Measurements from ENCODE around the gene C19orf25. TPM values are rescaled to one million over a fixed set of nuclear protein-coding genes. Genes with fewer than 3 reads are reported as not detected.
A peak's percentile ranks its signal among the peaks of the same experiment; 100 is the strongest.

Gene C19orf25
- polyA plus RNA-seq, 1 experiment = 14.5 TPM

DNA sequence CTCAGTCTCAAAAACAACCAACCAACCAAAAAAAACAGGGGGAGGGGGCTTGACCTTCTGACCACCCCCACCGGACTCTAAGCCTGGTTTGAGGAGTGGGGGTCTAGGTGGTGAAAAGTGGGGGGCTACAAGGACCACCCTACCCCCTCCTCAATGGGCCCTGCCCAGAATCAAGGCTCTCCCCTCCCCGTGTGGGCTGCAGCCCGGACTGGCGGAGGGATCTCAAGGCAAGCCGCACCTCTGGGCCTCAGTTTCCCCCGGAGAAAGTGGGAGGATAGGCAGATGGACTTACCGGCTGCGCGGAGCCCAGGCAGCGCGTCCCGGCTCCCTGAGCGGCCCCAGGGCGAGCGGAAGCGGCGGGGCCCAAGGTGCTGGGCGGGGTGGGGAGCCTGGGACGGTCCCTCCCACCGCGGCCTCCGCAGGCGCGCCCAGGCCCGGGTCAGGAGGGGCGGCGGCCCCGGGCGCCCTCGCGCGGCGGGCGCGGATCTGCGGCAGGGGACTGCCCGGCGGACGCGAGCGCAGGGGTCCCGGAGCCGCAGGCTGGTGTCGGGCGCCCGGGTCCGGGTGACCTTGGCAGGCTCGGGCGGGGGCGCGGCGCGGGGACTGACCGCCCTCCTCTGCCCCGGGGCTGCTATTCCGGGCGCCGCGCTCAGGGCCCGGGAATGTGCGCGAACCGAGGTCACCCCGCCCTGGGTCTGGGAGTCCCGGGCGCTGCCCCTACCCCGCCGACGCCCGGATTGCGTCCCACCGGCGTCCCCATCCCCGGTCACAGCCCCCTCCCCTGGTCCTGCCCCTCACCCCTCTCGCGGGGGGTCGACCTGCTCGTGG lies 33.9 kb upstream of the C19orf25 start, which contains the start of gene ADAMTSL5:
Gene ADAMTSL5, minus strand, starts transcription at position 349 of the 828 bp plus-strand sequence. CDS start 2,076 bp downstream, outside the sequence.
- H3K27ac ChIP-seq (ENCODE audit: low read depth, low read length) = no peak within 1 kb of the TSS
- TF ChIP-seq, protein P1, sequence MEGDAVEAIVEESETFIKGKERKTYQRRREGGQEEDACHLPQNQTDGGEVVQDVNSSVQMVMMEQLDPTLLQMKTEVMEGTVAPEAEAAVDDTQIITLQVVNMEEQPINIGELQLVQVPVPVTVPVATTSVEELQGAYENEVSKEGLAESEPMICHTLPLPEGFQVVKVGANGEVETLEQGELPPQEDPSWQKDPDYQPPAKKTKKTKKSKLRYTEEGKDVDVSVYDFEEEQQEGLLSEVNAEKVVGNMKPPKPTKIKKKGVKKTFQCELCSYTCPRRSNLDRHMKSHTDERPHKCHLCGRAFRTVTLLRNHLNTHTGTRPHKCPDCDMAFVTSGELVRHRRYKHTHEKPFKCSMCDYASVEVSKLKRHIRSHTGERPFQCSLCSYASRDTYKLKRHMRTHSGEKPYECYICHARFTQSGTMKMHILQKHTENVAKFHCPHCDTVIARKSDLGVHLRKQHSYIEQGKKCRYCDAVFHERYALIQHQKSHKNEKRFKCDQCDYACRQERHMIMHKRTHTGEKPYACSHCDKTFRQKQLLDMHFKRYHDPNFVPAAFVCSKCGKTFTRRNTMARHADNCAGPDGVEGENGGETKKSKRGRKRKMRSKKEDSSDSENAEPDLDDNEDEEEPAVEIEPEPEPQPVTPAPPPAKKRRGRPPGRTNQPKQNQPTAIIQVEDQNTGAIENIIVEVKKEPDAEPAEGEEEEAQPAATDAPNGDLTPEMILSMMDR (IDR thresholded peaks at IDR 0.05; ENCODE audit: low read depth, low read length) = no peak
- ChIA-PET POLR2A (no interaction called here), CTCF (no interaction called here)
- DNase-seq (ENCODE audit: low read depth, low spot score) = no peak
- peaks cover 14% of the 10 kb centered on the region for H3K9me3 ChIP-seq (ENCODE audit: control insufficient read depth, insufficient read depth, low read length)
- H3K4me3 ChIP-seq (ENCODE audit: low read depth, low read length) = peak within 1 kb of the TSS; percentile 66
- H3K27me3 ChIP-seq (ENCODE audit: control insufficient read depth, insufficient read depth, low read length) = peaks cover 5% of the 10 kb centered on the region

GRCh38 chr19:1511318-1512317 lies 32.6 kb upstream of the C19orf25 start:
- ChIA-PET POLR2A (no interaction called here), CTCF (no interaction called here)
- no peak overlapping the region for H3K27ac ChIP-seq (ENCODE audit: low read depth, low read length)
- H3K27me3 ChIP-seq (ENCODE audit: control insufficient read depth, insufficient read depth, low read length) = peaks cover 5% of the 10 kb centered on the region
- H3K9me3 ChIP-seq (ENCODE audit: control insufficient read depth, insufficient read depth, low read length) = peaks cover 18% of the 10 kb centered on the region
- H3K4me3 ChIP-seq (ENCODE audit: low read depth, low read length) = no peak overlapping the region; the same call in 1 of the 2 replicates
- TF ChIP-seq, protein P1 (IDR thresholded peaks at IDR 0.05; ENCODE audit: low read depth, low read length) = no peak
- DNase-seq (ENCODE audit: low read depth, low spot score) = no peak

DNA sequence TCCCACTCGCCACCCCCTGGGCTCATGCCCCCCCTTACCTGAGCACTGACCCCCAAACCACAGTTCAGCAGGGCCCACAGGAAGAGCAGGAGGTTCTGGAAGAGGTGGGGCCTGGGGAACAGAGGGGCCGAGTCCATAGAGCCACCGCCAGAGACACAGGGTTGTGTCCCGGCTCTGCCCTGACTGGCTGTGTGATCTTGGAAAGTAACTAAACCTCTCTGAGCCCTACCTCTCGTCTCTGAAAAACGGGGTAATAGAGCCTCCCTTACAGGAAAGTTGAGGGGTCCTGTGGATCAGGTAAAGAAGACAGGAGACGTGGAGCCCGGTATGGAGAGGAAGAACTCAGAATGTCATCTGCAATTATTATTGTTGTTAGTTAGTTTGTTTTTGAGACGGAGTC lies 31.8 kb upstream of the C19orf25 start:
- Histone ChIP-seq H3K27ac (ENCODE audit: low read depth, low read length) (no peak overlapping the region), H3K9me3 (ENCODE audit: control insufficient read depth, insufficient read depth, low read length) (peaks cover 14% of the 10 kb centered on the region; the same call in 1 of the 2 replicates), H3K4me3 (ENCODE audit: low read depth, low read length) (no peak overlapping the region), H3K27me3 (ENCODE audit: control insufficient read depth, insufficient read depth, low read length) (peaks cover 5% of the 10 kb centered on the region)
- ChIA-PET CTCF (no interaction called here), POLR2A (no interaction called here)
- DNase-seq (ENCODE audit: low read depth, low spot score) = no peak
- TF ChIP-seq, protein P1 (IDR thresholded peaks at IDR 0.05; ENCODE audit: low read depth, low read length) = no peak

GRCh38 chr19:1510442-1510806 lies 31.4 kb upstream of the C19orf25 start:
- ChIA-PET CTCF (no interaction called here), POLR2A (no interaction called here)
- TF ChIP-seq, protein P1 (IDR thresholded peaks at IDR 0.05; ENCODE audit: low read depth, low read length) = no peak
- no peak overlapping the region for H3K4me3 ChIP-seq (ENCODE audit: low read depth, low read length)
- H3K9me3 ChIP-seq (ENCODE audit: control insufficient read depth, insufficient read depth, low read length) = peaks cover 15% of the 10 kb centered on the region; the same call in 1 of the 2 replicates
- no peak overlapping the region for H3K27ac ChIP-seq (ENCODE audit: low read depth, low read length)
- no peak for DNase-seq (ENCODE audit: low read depth, low spot score)
- H3K27me3 ChIP-seq (ENCODE audit: control insufficient read depth, insufficient read depth, low read length) = peaks cover 5% of the 10 kb centered on the region

All from AG04450 (cell line).